ENCODE data around the gene NR3C2. TPM values are rescaled to one million over a fixed set of nuclear protein-coding genes. Genes with fewer than 3 reads are reported as not detected.
A peak's percentile ranks its signal among the peaks of the same experiment; 100 is the strongest.

NR3C2 gene
- total RNA-seq, 1 experiment from 2014 or later, result 0.16 TPM

- Mint-ChIP-seq H3K4me3 (ENCODE audit: unreplicated experiment) (no peak overlapping the region), H3K27ac (ENCODE audit: unreplicated experiment) (no peak overlapping the region), H3K36me3 (ENCODE audit: insufficient read depth, unreplicated experiment) (peaks cover 17% of the 10 kb centered on the region), H3K27me3 (ENCODE audit: insufficient read depth, unreplicated experiment) (no peaks in the 10 kb centered on the region), H3K4me1 (ENCODE audit: low read depth, unreplicated experiment) (no peaks in the 10 kb centered on the region), H3K9me3 (ENCODE audit: unreplicated experiment) (no peaks in the 10 kb centered on the region)
- no peak for TF ChIP-seq CTCF (IDR thresholded peaks at IDR 0.05; ENCODE audit: insufficient read depth in 1 of 2, low read depth in 1 of 2, low read length in 1 of 2, severe bottlenecking in 1 of 2, unreplicated experiment in 1 of 2)
- peaks cover 2% of the 10 kb centered on the region for H3K36me3 ChIP-seq (ENCODE audit: control insufficient read depth, insufficient read depth, low read length)
- no TSS peak for BruUV-seq (replicated peaks)
- no peaks in the 10 kb centered on the region for H3K4me1 ChIP-seq
- no peak for DNase-seq
- POLR2A ChIA-PET, result no interaction called here
- no peak overlapping the region for H3K4me3 ChIP-seq (ENCODE audit: low read depth, low read length)
- no peaks in the 10 kb centered on the region for H3K9me3 ChIP-seq
- CTCF ChIA-PET, result no interaction called here
- H3K27me3 ChIP-seq (replicated peaks; ENCODE audit: control insufficient read depth, insufficient read depth, low read length), result no peaks in the 10 kb centered on the region
- intact Hi-C loops (cut with micrococcal nuclease; ENCODE audit: unreplicated experiment), result no loop called here
These were observed 373.9 kb downstream of the NR3C2 start for GRCh38 chr4:148068065-148068911.

- Histone ChIP-seq H3K36me3 (ENCODE audit: control insufficient read depth, insufficient read depth, low read length) (no peaks in the 10 kb centered on the region; the same call in 1 of the 2 replicates), H3K4me3 (ENCODE audit: low read depth, low read length) (no peak overlapping the region), H3K4me1 (no peaks in the 10 kb centered on the region), H3K27me3 (replicated peaks; ENCODE audit: control insufficient read depth, insufficient read depth, low read length) (no peaks in the 10 kb centered on the region), H3K9me3 (no peaks in the 10 kb centered on the region)
- BruUV-seq (replicated peaks), result no TSS peak
- Mint-ChIP-seq H3K9me3 (ENCODE audit: unreplicated experiment) (no peaks in the 10 kb centered on the region), H3K4me1 (ENCODE audit: low read depth, unreplicated experiment) (no peaks in the 10 kb centered on the region), H3K4me3 (ENCODE audit: unreplicated experiment) (no peak overlapping the region), H3K36me3 (ENCODE audit: insufficient read depth, unreplicated experiment) (peaks cover 16% of the 10 kb centered on the region), H3K27ac (ENCODE audit: unreplicated experiment) (no peak overlapping the region), H3K27me3 (ENCODE audit: insufficient read depth, unreplicated experiment) (no peaks in the 10 kb centered on the region)
- intact Hi-C loops (cut with micrococcal nuclease; ENCODE audit: unreplicated experiment), result no loop called here
- POLR2A ChIA-PET, result no interaction called here
- no peak for DNase-seq
- TF ChIP-seq CTCF (IDR thresholded peaks at IDR 0.05; ENCODE audit: insufficient read depth in 1 of 2, low read depth in 1 of 2, low read length in 1 of 2, severe bottlenecking in 1 of 2, unreplicated experiment in 1 of 2), result peak in 1 of 2 experiments; percentile 1
- CTCF ChIA-PET, result no interaction called here
These were observed 374.8 kb downstream of the NR3C2 start for GRCh38 chr4:148067301-148067916.

- intact Hi-C loops (cut with micrococcal nuclease; ENCODE audit: unreplicated experiment), result no loop called here
- no peaks in the 10 kb centered on the region for H3K4me1 ChIP-seq
- Mint-ChIP-seq H3K4me3 (ENCODE audit: unreplicated experiment) (no peak overlapping the region), H3K9me3 (ENCODE audit: unreplicated experiment) (no peaks in the 10 kb centered on the region), H3K27me3 (ENCODE audit: insufficient read depth, unreplicated experiment) (no peaks in the 10 kb centered on the region), H3K36me3 (ENCODE audit: insufficient read depth, unreplicated experiment) (peaks cover 16% of the 10 kb centered on the region), H3K4me1 (ENCODE audit: low read depth, unreplicated experiment) (peaks cover 7% of the 10 kb centered on the region), H3K27ac (ENCODE audit: unreplicated experiment) (no peak overlapping the region)
- POLR2A ChIA-PET, result no interaction called here
- no peaks in the 10 kb centered on the region for H3K27me3 ChIP-seq (replicated peaks; ENCODE audit: control insufficient read depth, insufficient read depth, low read length)
- CTCF ChIA-PET, result no interaction called here
- no peak for DNase-seq
- no peaks in the 10 kb centered on the region for H3K9me3 ChIP-seq
- H3K4me3 ChIP-seq (ENCODE audit: low read depth, low read length), result no peak overlapping the region
- TF ChIP-seq CTCF (IDR thresholded peaks at IDR 0.05; ENCODE audit: insufficient read depth in 1 of 2, low read depth in 1 of 2, low read length in 1 of 2, severe bottlenecking in 1 of 2, unreplicated experiment in 1 of 2), result no peak
- no TSS peak for BruUV-seq (replicated peaks)
- no peaks in the 10 kb centered on the region; the same call in 1 of the 2 replicates for H3K36me3 ChIP-seq (ENCODE audit: control insufficient read depth, insufficient read depth, low read length)
These were observed 377.1 kb downstream of the NR3C2 start for GRCh38 chr4:148065075-148065474.
